ENCODE data around the gene MTIF3.

DNA sequence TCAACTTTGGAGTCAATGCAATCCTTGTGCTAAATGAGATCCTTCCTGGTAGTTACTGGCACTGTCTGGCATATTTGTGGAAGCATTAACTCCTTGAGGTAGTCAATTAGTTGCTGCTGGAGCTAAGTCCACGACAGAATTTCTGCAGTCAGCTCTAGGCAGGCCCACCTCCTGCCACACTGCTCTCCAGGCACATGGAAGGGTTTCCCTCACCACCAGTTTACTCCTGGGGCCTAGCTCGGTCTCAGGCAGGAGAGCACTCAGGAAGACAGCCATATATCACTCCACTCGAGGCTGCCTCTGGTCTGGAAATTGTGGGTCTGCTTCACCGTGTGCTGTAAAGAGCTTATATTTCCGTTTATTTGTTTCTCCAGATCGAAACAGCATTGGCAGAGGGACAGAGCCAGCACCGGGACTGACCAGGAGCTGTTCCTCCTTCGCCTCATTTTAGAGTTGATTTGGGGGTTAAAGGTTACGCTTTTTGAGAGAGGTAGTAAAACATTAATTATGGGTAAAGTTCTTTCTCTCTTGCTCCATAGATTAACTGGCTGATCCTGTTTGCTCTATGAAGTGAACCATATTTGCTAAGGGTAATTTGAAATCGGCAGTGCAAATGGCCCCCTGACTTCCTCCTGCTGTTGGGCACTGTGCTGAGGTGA, 46.5 kb downstream of the MTIF3 start:
- TF ChIP-seq, protein P1, sequence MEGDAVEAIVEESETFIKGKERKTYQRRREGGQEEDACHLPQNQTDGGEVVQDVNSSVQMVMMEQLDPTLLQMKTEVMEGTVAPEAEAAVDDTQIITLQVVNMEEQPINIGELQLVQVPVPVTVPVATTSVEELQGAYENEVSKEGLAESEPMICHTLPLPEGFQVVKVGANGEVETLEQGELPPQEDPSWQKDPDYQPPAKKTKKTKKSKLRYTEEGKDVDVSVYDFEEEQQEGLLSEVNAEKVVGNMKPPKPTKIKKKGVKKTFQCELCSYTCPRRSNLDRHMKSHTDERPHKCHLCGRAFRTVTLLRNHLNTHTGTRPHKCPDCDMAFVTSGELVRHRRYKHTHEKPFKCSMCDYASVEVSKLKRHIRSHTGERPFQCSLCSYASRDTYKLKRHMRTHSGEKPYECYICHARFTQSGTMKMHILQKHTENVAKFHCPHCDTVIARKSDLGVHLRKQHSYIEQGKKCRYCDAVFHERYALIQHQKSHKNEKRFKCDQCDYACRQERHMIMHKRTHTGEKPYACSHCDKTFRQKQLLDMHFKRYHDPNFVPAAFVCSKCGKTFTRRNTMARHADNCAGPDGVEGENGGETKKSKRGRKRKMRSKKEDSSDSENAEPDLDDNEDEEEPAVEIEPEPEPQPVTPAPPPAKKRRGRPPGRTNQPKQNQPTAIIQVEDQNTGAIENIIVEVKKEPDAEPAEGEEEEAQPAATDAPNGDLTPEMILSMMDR (IDR thresholded peaks at IDR 0.05): no peak
- no peak for TF ChIP-seq POLR2A (IDR thresholded peaks at IDR 0.05)
- no peak for TF ChIP-seq EP300 (IDR thresholded peaks at IDR 0.05)

All from tibial nerve (tissue), 4 donors.